Panc1 (cell line): ENCODE data around the gene CHST8. TPM values are rescaled to one million over a fixed set of nuclear protein-coding genes. Genes with fewer than 3 reads are reported as not detected.
"Not testable (repeated sequence)": the region's sequence is repeated elsewhere in the genome, so short reads cannot be mapped to it uniquely, and the experiment has no call there.

Experiments
- ATAC-seq: fragments of 200-7000 bp; cut with Tn5 transposase; 2 replicates; pipeline ENCODE4 v1.9.1; 2020; ENCODE audit warnings: mild to moderate bottlenecking, moderate library complexity
- BruUV-seq: library from RNA; stranded (reverse); fragments of 400-500 nt; replicated peaks from 2 replicates; lab custom pipeline; 2021; lab: Mats Ljungman, UMichigan
- CTCF ChIA-PET: fragments of 300-600 bp; sonication (Branson Sonifier 250); formaldehyde crosslinking; loops from one replicate; lab custom pipeline; 2022; ENCODE audit warnings: antibody characterized with exemption; lab: Charles Lee
- POLR2A ChIA-PET: fragments of 300-600 bp; sonication (Branson Sonifier 250); formaldehyde crosslinking; loops from one replicate; lab custom pipeline; 2022; ENCODE audit warnings: antibody characterized with exemption; lab: Charles Lee
- DNase-seq: peaks from one replicate; pipeline ENCODE4 v3.0.0-alpha.2; 2010; ENCODE audit warnings: low read depth, low spot score
- H3K27ac ChIP-seq: 2 replicates; pipeline ENCODE4 v1.5.1; 2011; ENCODE audit warnings: mild to moderate bottlenecking, low read length, inconsistent platforms
- H3K27me3 ChIP-seq: fragments of 200-500 bp; sonication (Bioruptor generic); 2 replicates; pipeline ENCODE4 v1.6.0; 2014; ENCODE audit warnings: low read length, inconsistent platforms; ENCODE audit not compliant: control insufficient read depth, insufficient read depth
- H3K36me3 ChIP-seq: fragments of 200-500 bp; sonication (Bioruptor generic); 2 replicates; pipeline ENCODE4 v1.5.1; 2014; ENCODE audit warnings: inconsistent platforms, mild to moderate bottlenecking, low read length, moderate library complexity; ENCODE audit not compliant: control insufficient read depth, insufficient read depth
- H3K4me1 ChIP-seq: 2 replicates; pipeline ENCODE4 v1.5.1; 2011; ENCODE audit warnings: inconsistent platforms, mild to moderate bottlenecking, low read length, moderate library complexity; ENCODE audit not compliant: control insufficient read depth, insufficient read depth
- H3K4me3 ChIP-seq, 2 experiments: 2 replicates each; pipeline ENCODE4 v1.5.1; 2011 to 2012; ENCODE audit warnings: low read depth in 2 of 2, low read length in 2 of 2, mild to moderate bottlenecking in 2 of 2, inconsistent platforms in 1 of 2, moderate library complexity in 1 of 2
- H3K9me3 ChIP-seq: fragments of 200-500 bp; sonication (Bioruptor generic); 2 replicates; pipeline ENCODE4 v1.5.1; 2014; ENCODE audit warnings: low read depth, mild to moderate bottlenecking, inconsistent platforms, low read length, moderate library complexity; ENCODE audit not compliant: control insufficient read depth, insufficient read depth
- CTCF ChIP-seq: fragments of 450-650 bp; IDR thresholded peaks from 2 replicates; pipeline ENCODE4 v1.5.1; 2017; ENCODE audit warnings: mild to moderate bottlenecking
- POLR2AphosphoS5 ChIP-seq: IDR thresholded peaks from 2 replicates; pipeline ENCODE4 v1.6.1; 2012; ENCODE audit warnings: mild to moderate bottlenecking, low read depth, low read length, moderate library complexity
- REST ChIP-seq, 2 experiments: IDR thresholded peaks; 2 replicates each; pipeline ENCODE4 v1.6.1; 2011 to 2012; ENCODE audit warnings: low read depth in 2 of 2, control low read depth in 1 of 2, low read length in 1 of 2, mild to moderate bottlenecking in 1 of 2, moderate library complexity in 1 of 2; ENCODE audit not compliant: insufficient read depth in 1 of 2
- SIN3A ChIP-seq: IDR thresholded peaks from 2 replicates; pipeline ENCODE4 v1.6.1; 2012; ENCODE audit warnings: low read depth, mild to moderate bottlenecking, low read length, moderate library complexity, borderline replicate concordance; ENCODE audit not compliant: insufficient read depth
- TCF7L2 ChIP-seq: IDR thresholded peaks from 2 replicates; pipeline ENCODE4 v1.6.1; 2011; ENCODE audit warnings: mild to moderate bottlenecking, low read depth, low read length, inconsistent platforms
- in situ Hi-C: cut with HindIII; loops from 2 replicates; pipeline ENCODE4 v1.10.0; 2016; ENCODE audit warnings: low sequenced_read_pairs, low pct_unique_long_range_greater_than_20kb
- intact Hi-C: fragments of 100-400 bp; cut with micrococcal nuclease; formaldehyde crosslinking; loops from one replicate; pipeline ENCODE4 v1.10.0; 2022; ENCODE audit not compliant: unreplicated experiment
- total RNA-seq: library from RNA; stranded (reverse); gene quantifications from one replicate; pipeline ENCODE4 v1.2.1, GENCODE V29; 2021; ENCODE audit not compliant: unreplicated experiment

Gene CHST8
- total RNA-seq, 1 experiment from 2014 or later = 0.28 TPM

- no peaks in the 10 kb centered on the region for H3K4me1 ChIP-seq
- no peaks in the 10 kb centered on the region for H3K27me3 ChIP-seq
- CTCF ChIA-PET = no interaction called here
- POLR2A ChIA-PET = no interaction called here
- H3K4me3 ChIP-seq = no peak overlapping the region
- no peak overlapping the region for H3K27ac ChIP-seq
- BruUV-seq = no TSS peak
- TF ChIP-seq POLR2AphosphoS5 (no peak), CTCF (no peak), TCF7L2 (no peak)
- no peak for ATAC-seq
- H3K36me3 ChIP-seq = no peaks in the 10 kb centered on the region
- no peak for DNase-seq
- no peaks in the 10 kb centered on the region for H3K9me3 ChIP-seq
- in situ Hi-C loops = no loop called here
- intact Hi-C loops = no loop called here
These were observed 71.9 kb downstream of the CHST8 start for GRCh38 chr19:33693678-33694077.

GRCh38 chr19:33695547-33695946 lies 73.8 kb downstream of the CHST8 start:
- BruUV-seq, H3K9me3 ChIP-seq, DNase-seq, H3K36me3 ChIP-seq, in situ Hi-C loops, H3K4me1 ChIP-seq, intact Hi-C loops, H3K27ac ChIP-seq, H3K27me3 ChIP-seq, H3K4me3 ChIP-seq, POLR2A ChIA-PET, ATAC-seq: not testable (repeated sequence)
- CTCF ChIA-PET = interaction anchor here (0.6 kb wide), 2 partner anchors 297 to 1586 kb away, joined by 8 to 11 read pairs; no protein-coding TSS in a partner anchor

GRCh38 chr19:33697766-33698165 lies 76.0 kb downstream of the CHST8 start:
- BruUV-seq = no TSS peak
- DNase-seq (no peak), ATAC-seq (no peak)
- Histone ChIP-seq H3K27ac (no peak overlapping the region), H3K4me1 (no peaks in the 10 kb centered on the region), H3K36me3 (no peaks in the 10 kb centered on the region), H3K9me3 (no peaks in the 10 kb centered on the region), H3K4me3 (no peak overlapping the region), H3K27me3 (no peaks in the 10 kb centered on the region; the same call in 1 of the 2 replicates)
- intact Hi-C loops (no loop called here), in situ Hi-C loops (no loop called here)
- POLR2A ChIA-PET = no interaction called here
- CTCF ChIA-PET = no interaction called here
- no peak for TF ChIP-seq REST (IDR thresholded peaks at IDR 0.05; ENCODE audit: insufficient read depth in 1 of 2, low read depth in 2 of 2, low read length in 1 of 2)
- no peak for TF ChIP-seq POLR2AphosphoS5
- TF ChIP-seq TCF7L2 = no peak
- no peak for TF ChIP-seq CTCF
- no peak for TF ChIP-seq SIN3A
